Activated CD8-positive, alpha-beta memory T cell treated with anti-CD3 and anti-CD28 coated beads for 24 hours (primary cell): ENCODE results near the gene ZNF777.

Experiments used
- DNase-seq: peaks from one replicate; pipeline ENCODE4 v3.0.0-alpha.2; 2020

ZNF777 gene

GRCh38 chr7:149476791-149477190 lies 15.9 kb upstream of the ZNF777 start:
- peak; percentile 32 for DNase-seq

- DNase-seq, result peak; percentile 51
Observed at GRCh38 chr7:149475121-149476045, 14.5 kb upstream of the ZNF777 start.

- DNase-seq, result peak; percentile 45
Observed at GRCh38 chr7:149474309-149475120, 13.7 kb upstream of the ZNF777 start.

GRCh38 chr7:149473251-149473650 lies 12.4 kb upstream of the ZNF777 start:
- no peak for DNase-seq

GRCh38 chr7:149471289-149471953 lies 10.6 kb upstream of the ZNF777 start:
- DNase-seq, result peak; percentile 45

- peak; percentile 44 for DNase-seq
Observed at GRCh38 chr7:149469806-149470205, 8.9 kb upstream of the ZNF777 start.

GRCh38 chr7:149468208-149468607 lies 7.3 kb upstream of the ZNF777 start:
- peak; percentile 44 for DNase-seq

- no peak for DNase-seq
Observed at GRCh38 chr7:149467321-149467859, 6.5 kb upstream of the ZNF777 start.

GRCh38 chr7:149466364-149466763 lies 5.5 kb upstream of the ZNF777 start:
- DNase-seq, result no peak

GRCh38 chr7:149463500-149464161 lies 2.8 kb upstream of the ZNF777 start:
- no peak for DNase-seq

- DNase-seq, result no peak
Observed at GRCh38 chr7:149462101-149462520, 1.2 kb upstream of the ZNF777 start.

- DNase-seq, result peak; percentile 73
Observed at GRCh38 chr7:149459540-149460452, 1.1 kb downstream of the ZNF777 start.

GRCh38 chr7:149459201-149459539 lies 1.7 kb downstream of the ZNF777 start:
- DNase-seq, result no peak

- no peak for DNase-seq
Observed at GRCh38 chr7:149458235-149458634, 2.6 kb downstream of the ZNF777 start.

- DNase-seq, result no peak
Observed at GRCh38 chr7:149457766-149458165, 3.1 kb downstream of the ZNF777 start.

- DNase-seq, result peak; percentile 30
Observed at GRCh38 chr7:149456506-149457421, 4.1 kb downstream of the ZNF777 start.

GRCh38 chr7:149455175-149455950 lies 5.5 kb downstream of the ZNF777 start:
- peak; percentile 33 for DNase-seq

- no peak for DNase-seq
Observed at GRCh38 chr7:149454750-149455149, 6.1 kb downstream of the ZNF777 start.

- DNase-seq, result peak; percentile 38
Observed at GRCh38 chr7:149454006-149454405, 6.9 kb downstream of the ZNF777 start.
